GM18498 (cell line): ENCODE measurements around the gene KLF3.

ENCODE experiments used
- ATAC-seq: cut with Tn5 transposase; IDR thresholded peaks from one replicate; pipeline ENCODE4 v1.9.1; 2021; ENCODE audit warnings: mild to moderate bottlenecking, moderate library complexity; ENCODE audit not compliant: unreplicated experiment

Gene KLF3

DNA sequence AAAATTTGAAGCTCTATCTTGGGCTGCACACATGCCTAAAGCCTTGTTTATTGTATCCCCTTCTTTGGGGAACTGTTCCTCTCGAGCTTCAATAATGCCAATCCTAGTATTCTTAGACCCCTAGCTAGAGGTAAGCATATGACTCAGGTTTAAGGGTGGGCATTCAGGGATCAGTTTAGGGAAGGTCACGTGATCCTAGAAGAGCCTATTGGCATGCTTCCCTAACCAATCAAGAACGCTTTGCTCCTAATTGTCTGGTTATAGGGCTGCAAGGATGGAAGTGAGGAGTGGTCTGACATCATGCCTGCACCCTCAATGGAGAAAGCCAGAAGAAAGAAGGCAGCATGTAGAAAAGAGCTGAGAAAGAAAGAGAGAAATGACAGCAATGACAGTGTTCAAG lies 71.9 kb downstream of the KLF3 start:
- no peak for ATAC-seq

DNA sequence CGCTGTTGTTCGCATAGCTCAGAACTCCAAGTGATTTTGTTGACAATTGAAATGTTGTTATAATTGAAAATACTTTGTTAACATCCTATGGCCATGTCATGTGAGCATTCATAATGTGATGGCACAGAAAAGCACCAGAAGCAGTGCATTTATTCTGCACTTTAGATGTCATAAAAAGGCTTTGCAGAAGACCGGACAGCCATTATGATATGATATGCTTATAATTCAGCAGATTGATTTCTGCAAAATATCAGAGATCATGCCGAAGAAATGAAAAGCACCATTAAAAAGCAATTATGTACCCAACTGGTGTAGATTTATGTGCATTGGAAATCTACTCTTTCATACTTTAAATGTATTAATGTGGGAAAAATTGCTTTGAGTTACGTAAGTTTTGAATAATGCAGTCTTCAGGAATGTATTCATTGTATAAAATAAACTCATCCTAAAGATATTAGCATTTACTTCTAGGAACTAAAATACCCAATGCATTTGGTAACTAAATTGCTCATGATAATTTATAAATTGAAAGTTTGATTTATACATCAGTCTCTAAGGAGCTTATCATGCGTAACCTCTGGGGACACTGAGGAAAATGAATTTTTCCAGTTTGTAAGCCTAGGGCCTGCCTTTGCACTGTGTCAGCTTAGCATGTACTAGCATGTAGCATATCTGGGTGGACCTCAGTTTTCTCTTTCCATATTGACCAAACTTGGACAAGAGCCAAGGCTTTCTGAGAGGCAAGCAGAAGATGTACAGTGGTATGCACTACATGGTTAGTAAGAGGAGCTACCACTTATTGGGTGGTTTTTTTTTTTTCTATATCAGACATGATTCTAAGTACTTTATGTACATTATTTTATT lies 75.2 kb downstream of the KLF3 start:
- ATAC-seq = no peak

DNA sequence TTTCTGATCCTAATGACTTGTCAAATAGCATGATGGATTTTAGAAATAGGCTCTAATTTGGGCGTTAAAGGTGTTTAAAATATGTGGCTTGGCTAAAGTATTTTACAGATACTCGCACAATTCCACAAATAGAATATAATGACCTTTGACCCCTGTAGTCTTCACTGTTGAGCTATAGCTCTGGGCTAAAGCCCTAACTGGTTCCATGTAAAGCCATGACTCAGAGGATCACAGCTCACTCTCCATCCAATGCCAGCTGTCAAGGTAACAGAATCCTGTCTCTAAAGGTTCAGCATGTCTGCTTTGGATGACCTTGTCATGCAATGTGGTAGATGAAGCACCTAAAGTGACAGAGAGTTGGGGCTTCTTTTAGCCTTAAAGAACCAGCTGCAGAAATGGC lies 76.3 kb downstream of the KLF3 start:
- no peak for ATAC-seq

DNA sequence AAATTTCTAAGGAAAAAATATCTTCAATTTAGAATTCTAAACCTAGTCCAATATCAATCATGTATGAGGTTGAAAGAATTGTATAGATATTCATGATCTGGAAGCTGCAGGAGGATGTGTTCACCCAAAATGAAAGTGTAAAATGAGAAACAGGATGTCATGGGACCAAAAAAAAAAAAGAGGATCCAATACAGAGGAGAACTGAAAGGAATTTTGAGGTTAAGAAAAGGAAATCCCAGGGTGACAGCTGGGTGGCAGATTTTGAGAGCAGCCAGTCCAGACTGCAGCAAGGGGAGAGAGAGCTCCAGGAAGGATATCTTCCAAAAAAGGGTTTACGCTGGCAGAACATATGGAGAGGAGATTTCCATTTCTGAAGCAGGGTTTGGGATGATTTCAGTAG lies 79.9 kb downstream of the KLF3 start:
- ATAC-seq = no peak

DNA sequence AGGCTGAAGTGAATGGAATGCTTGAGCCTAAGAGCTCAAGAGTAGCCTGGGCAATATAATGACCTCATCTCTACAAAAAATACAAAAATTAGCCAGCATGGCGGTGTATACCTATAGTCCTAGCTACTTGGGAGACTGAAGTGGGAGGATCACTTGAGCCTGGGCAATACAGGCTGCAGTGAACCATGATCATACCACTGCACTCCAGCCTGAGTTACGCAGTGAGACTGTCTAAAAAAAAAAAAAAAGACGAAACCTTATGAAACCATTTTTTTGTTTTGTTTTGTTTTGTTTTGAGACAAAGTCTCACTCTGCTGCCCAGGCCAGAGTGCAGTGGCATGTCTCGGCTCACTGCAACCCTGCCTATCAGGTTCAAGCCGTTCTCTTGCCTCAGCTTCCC lies 81.9 kb downstream of the KLF3 start:
- no peak for ATAC-seq

DNA sequence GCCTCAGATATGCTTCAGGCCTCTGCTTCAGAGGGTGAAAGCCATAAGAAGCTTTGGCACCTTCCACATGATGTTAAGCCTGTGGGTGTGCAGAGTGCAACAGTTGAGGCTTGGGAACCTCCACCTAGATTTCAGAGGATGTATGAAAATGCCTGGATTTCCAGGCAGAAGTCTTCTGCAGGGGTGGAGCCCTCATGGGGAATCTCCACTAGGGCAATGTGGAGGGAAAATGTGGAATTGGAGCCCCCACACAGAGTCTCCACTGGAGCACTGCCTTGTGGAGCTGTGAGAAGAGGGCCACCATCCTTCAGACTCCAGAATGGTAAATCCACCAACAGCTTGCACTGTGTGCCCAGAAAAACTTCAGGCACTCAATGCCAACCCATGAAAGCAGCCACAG lies 83.6 kb downstream of the KLF3 start:
- ATAC-seq = no peak

DNA sequence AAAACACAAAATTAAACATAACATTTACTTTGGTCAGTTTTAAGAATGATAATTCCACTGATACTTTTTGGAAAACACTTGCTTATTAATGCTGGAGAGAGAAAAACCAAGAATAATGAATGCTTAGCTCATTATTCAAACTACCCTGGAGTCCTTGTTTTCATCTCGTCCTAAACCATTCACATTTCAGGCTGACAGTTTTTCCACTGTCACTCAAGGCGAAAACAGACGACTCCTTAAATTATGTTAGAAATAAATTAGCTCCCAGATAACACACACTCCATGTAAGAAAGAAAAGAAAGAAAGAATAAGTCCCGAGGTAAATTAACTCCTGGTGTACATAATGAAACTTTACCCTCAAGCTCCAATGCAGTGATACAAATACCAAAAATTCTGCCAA lies 85.3 kb downstream of the KLF3 start:
- ATAC-seq = no peak
